Activated T-cell treated with anti-CD3 and anti-CD28 coated beads for 48 hours (primary cell): ENCODE data around the gene CCL3.
A peak's percentile ranks its signal among the peaks of the same experiment; 100 is the strongest.
"Not testable (repeated sequence)": the region's sequence is repeated elsewhere in the genome, so short reads cannot be mapped to it uniquely, and the experiment has no call there.

Experiments
- DNase-seq: peaks from one replicate; pipeline ENCODE4 v3.0.0-alpha.2; 2020; ENCODE audit warnings: low read depth

Gene CCL3

DNA sequence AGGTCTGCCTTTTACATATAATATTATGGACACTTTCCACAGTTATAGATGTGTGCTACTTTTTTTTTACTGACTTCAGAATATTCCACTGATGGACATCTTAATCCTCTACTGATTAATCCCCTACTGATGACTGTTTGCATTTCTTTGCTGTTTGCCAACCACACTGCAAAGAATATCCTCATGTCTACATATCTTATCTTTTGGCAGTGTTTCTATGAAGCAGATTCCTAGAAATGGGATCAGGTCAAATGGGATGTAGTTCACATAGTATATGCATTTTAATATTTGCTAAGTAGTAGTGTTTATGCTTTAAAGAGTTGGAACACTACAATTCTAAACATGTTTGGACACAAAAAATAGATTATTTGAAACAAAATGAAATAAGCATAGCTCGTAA lies 3.2 kb downstream of the CCL3 start:
- DNase-seq = no peak

DNA sequence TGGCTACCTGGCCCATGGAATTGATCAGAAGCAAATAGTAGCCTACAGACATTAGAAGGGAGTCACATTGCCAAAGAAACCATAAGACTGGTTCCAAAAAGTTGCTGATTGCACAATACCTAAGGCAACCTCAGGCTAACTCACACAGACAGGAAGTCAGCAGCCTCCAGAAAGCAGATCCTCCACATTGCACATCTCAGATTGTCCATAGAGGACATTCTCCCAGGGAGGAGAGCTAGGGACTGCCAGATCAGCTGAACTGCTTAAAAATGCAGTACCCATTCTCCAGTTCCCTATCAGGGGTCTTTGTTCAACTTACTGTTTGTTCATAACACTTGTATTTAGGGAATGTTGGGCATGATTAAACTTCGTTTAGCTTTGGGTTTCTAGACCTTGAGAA lies 4.2 kb downstream of the CCL3 start:
- no peak for DNase-seq

DNA sequence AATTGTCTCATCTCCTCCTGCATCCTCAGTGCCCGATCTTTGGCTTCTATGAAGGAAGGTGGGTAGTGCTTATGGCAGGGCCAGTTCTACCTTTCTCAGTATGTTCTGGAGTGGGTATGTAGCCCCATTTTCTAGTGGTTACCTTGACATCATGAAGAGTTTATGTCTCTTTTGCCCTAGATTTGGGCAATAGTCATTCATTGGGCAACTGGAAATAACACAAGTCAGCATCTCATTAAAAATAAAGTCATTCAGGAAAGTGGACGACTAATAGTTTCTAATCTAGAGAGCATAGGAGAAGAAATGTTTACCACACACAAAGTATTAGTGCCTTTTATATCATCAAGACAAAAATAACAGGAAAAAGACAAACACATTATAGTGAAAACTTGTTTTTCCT lies 6.3 kb downstream of the CCL3 start:
- not testable (repeated sequence) for DNase-seq

DNA sequence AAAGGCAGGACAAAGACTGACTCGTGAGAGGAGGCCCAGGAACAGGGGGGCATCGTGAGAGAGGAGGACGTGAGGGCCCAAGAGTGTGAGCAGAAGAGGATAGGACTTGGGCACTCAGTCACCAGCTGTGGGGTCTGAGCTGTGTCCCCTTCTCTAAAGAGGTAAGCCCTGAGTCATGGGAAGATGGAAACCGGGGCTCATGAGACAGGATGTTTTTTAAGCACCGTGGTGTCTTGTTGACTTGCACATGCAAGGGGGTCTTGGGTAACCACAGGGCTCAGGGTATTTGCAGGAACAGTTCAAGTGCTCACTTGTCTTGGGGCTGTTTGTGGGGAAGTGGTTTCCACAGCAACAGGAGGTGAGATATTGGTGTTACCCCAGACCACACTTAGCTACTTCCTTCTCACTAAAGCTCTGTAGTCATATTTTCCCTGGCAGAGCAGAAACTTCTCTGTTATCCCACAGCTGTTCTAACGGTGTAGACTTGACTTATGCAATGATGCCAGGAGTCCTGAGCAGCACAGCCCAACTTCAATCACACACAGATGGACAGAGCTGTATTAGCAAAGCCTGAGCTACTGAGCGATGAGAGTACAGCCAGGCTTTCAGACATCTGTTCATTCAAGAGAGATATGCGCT lies 7.3 kb downstream of the CCL3 start:
- DNase-seq = peak; percentile 34

DNA sequence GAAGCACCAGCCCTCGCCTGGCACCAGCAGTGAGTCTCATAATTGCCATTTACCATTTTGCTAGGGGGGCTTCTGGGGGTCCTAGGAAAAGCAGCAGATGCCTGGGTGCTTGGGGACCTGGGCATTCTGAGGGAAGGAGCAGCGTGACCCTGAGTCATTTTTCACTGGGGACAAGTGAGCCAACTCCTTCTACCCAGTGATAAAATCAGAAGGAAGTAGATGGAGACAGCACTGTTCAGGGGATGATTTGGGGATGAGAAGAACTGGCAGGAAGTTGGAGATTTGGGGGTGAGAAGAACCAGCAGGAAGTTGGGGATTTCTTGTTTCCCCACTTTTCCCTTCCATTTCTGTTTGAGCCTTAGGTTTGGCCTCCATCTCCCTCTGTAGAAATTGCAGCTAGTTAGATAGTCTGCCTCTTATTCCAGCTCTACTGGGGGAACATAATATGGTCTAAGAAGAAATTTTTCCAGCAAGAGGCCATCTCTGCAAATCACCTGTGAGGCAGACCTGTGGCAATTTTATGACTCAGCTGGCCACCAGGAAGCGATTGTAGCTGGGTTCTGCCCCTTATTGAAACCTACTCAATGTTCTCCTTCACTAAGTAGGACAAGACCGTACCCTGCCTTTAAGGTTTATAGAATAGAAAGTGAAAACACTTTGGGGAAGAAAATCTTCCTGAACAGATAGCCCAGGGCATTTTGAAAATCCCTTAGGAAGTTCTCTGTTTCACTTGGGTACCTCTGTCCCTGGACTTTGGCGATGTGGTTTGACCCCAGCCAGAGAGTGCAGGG lies 8.1 kb downstream of the CCL3 start:
- DNase-seq = not testable (repeated sequence)

DNA sequence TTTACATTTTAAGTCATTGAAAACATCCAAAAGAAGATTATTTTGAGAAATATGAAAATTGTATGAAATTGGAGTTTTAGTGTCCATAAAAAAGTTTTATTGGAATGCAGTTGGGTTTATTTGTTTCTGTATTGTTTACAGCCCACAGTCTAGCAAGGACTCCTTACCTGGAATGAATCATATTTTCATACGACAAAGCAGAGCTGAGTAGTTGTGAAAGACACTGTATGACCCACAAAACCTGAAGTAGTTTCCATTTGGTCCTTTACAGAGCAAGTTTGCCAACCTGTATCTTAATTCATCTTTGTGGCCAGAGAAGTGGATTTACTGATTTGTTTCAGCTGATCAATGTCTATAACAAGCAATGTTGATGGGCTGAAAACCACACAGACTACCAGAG lies 15.6 kb downstream of the CCL3 start:
- DNase-seq = no peak

DNA sequence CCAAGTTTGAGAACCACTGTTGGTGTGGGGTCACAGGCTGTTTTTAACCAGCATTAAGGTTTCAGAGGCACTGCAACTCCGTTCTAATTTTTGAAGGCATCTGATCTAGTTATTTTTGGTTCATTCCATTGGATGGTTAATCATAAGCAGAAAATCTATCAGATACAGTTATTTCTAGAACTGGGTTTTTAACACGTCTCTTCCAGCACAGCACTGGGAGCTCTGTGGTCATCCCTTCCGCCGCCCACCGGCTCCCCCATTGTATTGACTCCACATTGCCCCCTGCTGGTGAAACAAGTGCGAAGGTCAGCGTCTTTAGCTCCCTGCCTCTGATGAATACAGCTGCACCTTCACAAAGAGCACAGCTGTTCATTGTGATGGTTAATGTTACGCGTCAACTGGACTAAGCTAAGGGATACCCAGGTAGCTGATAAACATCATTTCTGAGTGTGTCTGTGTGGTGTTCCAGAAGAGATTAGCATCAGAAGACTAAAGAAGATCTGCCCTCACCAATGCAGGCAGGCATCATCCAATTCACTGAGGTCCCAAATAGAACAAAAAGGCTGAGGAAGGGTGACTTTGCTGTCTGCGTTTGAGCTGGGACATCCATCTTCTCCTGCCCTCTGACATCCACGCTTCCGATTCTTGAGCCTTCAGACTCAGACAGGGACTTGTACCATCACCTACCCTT lies 17.4 kb downstream of the CCL3 start:
- DNase-seq = peak; percentile 74

DNA sequence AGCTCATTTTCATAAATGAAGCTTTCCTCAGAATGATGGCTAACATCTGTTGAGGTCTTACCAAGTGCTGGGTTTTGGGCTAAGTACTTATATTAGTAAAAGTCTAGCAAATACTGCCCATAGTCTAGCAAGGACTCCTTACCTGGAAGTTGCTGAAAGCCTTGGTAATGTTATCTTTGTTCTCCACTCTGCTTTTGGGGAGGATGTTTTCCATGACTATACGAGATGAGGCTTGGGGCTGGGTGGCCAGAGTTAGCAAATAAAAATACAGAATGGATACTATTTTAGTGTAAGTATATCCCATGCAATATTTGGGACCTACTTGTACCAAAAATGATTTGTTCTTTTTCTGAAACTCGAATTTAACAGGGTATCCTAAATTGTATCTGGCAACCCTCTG lies 18.2 kb downstream of the CCL3 start:
- no peak for DNase-seq

DNA sequence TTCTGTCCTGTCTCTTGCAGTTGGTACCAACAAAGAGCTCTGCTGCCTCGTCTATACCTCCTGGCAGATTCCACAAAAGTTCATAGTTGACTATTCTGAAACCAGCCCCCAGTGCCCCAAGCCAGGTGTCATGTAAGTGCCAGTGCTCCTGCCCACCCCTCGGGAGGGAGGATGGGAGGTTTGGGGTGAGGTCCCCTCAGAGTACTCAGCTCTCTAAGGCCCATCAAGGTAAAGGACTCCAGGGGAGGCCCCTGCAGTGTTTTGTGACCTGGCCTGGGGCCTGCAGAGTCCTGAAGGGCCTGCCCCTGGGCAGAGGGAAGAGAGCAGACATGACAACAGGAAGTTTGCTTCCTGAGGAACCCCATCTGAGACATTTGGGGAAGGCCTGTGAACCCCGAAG lies 19.5 kb downstream of the CCL3 start:
- DNase-seq = no peak

DNA sequence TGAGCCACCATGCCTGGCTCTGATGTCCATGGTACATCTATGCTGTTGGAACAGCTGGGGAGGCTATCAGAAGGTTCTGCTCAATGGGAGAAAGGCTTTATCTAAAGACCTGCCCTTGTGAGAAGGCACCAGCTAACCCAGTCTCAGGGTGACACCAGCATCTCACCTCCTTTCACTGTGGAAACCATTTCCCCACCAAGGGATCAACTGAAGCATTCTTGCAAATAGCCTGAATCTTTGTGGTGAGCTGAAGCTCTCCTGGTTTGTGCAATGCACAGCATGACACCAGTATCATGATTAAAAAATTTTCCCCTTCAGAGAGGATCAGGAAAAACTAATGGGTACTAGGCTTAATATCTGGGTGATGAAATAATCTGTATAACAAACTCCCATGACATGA lies 20.8 kb downstream of the CCL3 start:
- DNase-seq = no peak

DNA sequence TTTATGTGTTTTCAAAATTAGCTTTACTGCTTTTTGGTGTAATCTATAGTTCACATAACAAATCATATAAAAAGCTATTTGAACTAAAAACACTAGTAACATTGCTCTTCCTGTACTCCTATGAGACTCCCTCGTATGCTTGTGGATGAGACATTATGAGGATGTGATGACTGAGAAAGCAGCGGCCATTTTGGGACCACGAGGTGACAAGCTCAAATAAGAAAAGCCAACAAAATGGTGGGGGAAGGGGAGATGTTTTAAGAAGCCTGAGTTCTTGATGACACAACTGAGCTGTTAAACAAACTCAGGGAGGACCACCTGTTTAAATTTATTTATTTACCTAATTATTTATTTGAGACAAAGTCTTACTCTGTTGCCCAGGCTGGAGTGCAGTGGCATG lies 21.4 kb downstream of the CCL3 start:
- DNase-seq = no peak

DNA sequence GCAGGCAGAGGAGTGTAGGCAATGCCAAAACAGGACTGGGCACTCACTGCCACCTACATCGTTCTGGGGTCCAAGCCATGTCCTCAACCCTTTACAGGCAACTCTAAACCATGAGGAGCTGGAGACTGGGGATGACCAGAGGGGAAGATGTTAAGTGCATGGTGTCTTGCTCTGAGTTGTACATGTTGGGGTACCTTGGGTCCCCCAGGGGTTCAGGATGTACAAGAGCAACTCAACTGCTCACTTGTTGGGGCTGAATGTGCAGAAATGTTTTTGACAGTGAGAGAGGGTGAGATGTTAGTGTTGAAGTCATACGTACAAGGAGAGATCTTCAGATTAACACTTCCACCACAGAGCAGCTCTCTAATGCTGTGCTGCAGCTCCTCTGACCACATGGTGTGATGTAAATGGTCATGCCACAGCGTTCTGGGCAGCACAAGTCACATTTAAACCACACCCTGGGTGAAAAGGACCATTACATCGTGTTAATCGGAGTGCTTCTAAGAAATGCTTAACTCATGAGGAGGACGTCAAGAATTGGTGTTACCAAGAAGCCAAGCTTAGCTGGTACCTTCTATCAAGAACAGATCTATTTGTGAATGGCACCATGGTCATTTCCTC lies 23.5 kb downstream of the CCL3 start:
- no peak for DNase-seq

DNA sequence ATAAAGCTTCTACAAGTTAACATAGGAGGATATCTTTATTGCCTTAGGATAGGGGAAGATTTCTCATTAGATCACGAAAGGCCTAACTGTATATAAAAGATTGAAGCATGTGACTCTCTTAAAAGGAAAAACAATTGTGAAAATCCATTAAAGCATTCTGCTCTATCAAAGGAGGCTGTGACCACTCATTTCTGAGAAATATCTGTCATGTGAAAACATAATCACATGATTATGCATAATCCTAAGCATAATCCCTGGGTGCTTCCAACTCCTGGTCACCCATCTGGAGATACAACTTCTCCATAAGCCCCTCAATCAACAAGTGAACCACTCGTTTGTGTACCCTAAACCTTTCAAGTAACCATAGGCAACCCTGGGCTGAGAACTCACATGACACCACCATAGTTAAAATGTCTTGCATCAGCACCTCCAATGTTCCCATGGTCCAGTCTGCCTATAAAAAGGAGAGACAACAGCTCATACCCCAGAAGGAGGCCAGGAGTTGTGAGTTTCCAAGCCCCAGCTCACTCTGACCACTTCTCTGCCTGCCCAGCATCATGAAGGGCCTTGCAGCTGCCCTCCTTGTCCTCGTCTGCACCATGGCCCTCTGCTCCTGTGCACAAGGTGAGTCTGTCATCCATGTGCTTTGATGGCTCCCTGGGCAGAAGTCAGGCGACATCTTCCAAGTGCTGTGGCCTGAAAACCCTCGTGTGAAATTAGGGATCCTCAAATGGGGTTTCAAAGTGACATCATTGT lies 26.0 kb downstream of the CCL3 start, which contains the start of gene CCL18:
Gene CCL18 (plus strand): TSS at position 487 of the 756 bp plus-strand sequence. CDS start 71 bp downstream, at position 558.
- DNase-seq = no peak

DNA sequence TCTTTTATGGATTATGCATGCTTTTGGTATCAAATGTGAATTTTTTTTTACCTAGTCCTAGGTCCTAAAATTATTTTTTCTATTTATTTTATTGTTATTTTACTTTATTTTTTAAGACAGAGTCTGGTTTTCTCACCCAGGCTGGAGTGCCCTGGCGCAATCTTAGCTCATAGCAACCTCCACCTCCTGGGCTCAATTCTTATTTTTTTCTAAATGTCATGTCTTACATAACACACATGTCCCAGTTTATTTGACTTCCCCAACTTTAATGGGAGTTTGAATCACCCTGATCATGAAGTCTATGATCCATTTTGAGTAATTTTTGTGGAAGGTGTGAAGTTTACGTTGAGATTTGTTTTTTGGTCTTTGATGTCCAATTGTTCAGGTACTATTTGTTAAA lies 29.1 kb downstream of the CCL3 start:
- no peak for DNase-seq

DNA sequence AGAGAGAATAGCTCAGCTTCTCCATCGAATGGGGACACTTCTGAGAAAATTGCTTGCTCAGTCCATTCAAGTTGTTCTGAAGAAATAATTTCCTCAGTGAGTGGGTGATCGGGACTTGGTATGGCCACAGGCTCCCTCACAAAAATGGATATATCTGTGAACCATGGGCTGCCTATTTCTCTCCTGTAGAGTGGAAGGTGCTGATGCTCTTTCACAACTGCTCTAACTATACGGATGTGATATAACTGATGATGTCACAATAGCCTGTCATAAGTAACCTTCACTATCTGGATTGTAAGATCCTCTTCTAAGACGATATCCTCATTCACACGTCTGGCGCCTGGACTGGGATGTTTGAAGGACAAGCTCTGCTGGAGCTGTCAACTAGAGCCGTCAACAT lies 30.5 kb downstream of the CCL3 start:
- no peak for DNase-seq

DNA sequence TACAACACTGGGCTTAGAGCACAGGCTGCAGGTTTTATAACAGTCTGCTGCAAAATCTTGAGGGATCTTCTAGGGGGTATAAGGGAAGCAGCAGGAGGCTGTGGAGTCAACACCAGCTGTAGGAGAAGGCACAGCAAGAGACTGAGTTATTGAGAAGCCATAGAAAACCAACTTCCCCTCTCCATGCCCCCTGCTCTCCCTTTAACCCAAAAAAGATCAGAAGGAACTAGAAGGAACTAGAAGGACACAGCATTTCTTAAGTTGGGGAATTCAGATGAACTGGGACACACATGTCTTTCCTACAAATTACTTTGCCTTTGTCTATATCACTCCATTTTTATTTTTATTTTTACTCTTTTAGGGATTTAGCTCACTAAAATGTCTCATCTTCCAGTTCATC lies 32.0 kb downstream of the CCL3 start:
- DNase-seq = no peak

DNA sequence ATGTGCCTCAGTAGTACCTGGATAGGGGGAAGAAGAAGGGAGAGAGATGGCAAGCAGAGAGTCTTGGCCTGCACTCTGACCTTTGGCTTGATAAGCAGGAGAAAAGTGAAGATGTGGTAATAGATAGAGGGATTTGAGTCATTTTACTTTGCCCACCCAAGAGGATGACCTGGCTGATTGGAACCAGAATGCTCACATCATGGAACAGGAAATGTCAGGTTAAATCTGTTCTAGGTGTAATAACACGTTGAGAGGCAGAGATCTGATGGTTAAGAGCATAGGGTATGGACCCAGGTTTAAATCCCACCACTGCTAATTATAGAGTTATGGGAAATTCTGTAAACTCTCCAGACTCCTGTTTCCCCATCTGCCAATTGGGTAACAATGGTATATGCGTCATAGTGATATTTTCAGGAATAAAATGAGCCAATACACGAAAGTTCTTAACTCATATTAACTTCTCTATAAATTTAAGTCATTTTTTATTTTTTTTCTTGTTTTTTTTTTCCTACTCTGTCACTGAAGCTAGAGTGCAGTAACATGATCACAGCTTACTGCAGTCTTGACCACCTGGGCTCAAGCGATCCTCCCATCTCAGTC lies 33.9 kb downstream of the CCL3 start:
- no peak for DNase-seq

DNA sequence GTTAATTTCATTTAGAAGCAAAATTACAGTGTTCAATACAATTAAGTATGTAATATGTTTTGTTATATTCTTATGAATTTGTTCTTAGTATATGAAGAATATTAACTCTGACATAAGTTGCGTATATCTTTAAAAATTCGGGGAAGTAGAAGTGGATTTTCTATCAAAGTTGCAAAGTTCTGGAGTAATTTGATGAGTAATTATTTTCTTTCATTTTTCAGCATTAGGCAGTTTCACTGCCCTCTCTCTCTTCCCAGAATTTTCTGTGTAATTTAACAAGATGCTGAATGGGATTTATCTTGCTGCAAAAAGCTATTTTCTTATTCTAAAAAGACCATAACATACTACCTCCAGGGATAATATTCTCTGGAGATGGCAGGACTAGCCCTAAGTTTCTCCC lies 34.8 kb downstream of the CCL3 start:
- DNase-seq = no peak

DNA sequence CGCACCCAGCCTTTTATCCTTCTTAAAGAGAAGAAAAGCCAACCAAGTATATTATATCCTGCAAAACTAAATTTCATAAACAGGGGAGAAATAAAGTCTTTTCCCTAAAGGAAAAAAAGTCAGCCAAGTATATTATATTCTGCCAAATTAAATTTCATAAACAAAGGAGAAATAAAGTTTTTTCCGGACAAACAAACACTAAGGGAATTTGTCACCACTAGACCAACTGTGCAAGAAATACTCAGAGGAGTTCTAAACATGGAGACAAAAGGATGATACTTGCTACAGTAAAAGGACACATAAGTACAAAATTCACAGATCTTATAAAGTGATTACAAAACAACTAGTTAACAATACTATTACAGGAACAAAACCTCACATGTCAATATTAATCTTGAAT lies 40.3 kb downstream of the CCL3 start:
- DNase-seq = no peak

DNA sequence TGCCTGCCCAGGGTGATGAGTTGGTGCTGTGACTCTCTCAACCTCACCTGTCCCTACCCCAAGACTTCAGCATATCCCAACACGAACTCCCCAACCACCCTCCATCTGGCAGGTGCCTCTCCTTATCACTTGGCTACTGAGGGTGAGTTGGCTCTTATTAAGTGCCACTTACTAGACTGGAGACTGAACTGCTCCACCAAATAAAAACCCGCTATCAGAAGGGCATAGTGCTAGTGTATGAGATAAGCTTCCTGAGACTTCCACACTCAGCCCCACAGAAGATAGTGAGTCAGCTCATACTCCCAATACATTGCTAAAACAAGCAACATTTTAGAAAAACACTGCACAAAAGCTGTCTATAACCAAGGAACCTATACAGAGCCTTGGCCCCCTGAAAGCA lies 41.9 kb downstream of the CCL3 start:
- no peak for DNase-seq
